LNCAP (cell line): ENCODE measurements around the gene RTL10.

Experiments used
- TF ChIP-seq, protein P1 (sequence below): fragments of 450-650 bp; IDR thresholded peaks from 2 replicates; pipeline ENCODE4 v1.5.1; 2017; ENCODE audit warnings: mild to moderate bottlenecking

RTL10 gene

GRCh38 chr22:19879992-19880785, 25.5 kb upstream of the RTL10 start:
- TF ChIP-seq, protein P1, sequence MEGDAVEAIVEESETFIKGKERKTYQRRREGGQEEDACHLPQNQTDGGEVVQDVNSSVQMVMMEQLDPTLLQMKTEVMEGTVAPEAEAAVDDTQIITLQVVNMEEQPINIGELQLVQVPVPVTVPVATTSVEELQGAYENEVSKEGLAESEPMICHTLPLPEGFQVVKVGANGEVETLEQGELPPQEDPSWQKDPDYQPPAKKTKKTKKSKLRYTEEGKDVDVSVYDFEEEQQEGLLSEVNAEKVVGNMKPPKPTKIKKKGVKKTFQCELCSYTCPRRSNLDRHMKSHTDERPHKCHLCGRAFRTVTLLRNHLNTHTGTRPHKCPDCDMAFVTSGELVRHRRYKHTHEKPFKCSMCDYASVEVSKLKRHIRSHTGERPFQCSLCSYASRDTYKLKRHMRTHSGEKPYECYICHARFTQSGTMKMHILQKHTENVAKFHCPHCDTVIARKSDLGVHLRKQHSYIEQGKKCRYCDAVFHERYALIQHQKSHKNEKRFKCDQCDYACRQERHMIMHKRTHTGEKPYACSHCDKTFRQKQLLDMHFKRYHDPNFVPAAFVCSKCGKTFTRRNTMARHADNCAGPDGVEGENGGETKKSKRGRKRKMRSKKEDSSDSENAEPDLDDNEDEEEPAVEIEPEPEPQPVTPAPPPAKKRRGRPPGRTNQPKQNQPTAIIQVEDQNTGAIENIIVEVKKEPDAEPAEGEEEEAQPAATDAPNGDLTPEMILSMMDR, result no peak

DNA sequence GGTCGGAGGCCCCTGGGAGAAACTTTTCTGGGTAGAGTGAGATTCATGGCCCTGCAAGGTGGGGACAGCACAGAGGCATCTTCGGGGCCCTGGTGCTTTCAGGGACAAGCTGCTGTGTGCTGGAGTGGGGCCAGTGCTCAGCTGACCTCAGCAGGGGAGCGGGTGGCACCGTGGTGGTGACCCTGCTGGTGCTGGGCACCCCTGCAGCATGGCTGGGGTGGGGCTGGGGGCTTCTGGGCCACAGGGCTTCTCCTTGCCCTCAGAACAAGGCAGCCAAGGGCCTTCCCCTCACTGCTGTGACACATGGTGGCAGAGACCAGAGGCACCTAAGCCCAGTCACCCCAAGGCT, 24.9 kb upstream of the RTL10 start:
- TF ChIP-seq, protein P1, result no peak

GRCh38 chr22:19879246-19879570, 24.5 kb upstream of the RTL10 start:
- TF ChIP-seq, protein P1, result no peak

- TF ChIP-seq, protein P1, result no peak
Measured at GRCh38 chr22:19878461-19879245, 24.0 kb upstream of the RTL10 start.

- TF ChIP-seq, protein P1, result no peak
Measured at GRCh38 chr22:19877626-19878339, 23.1 kb upstream of the RTL10 start.

DNA sequence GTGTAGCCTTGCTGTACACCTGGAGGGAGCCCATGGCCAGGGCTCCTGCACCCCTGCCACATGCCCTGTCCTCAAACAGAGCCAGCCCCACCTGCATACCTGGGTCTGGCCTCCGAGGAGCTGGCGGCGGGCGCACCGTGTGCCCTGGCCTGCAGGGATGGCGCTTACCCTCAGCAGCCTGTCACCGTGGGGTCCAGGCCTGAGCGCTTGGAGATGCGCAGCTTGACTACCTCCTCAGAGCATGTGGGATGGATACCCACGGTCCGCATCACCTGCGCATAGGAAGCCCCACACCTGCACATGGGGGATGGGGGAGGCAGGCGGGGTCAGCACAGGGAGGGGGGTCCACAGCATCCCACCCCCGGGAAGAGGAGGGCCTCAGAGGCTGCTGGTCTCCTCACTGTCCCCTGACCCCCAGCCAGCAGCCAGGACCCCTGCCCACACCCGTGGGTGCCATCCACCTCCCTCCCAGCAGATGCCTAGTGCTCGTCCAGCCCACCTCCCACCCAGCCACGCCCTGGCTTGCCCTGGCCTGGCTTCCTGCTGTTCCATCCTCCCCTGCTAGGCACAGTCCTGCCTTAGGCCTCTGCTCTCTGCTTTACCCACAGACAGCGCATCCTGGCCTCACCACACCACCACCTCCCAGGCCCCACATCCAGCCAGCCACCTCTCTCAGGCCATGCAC, 22.4 kb upstream of the RTL10 start:
- TF ChIP-seq, protein P1, result no peak

- TF ChIP-seq, protein P1, result no peak
Measured at GRCh38 chr22:19876314-19876940, 21.8 kb upstream of the RTL10 start.
